HepG2 (cell line): Measurements from ENCODE around the gene HIPK4. TPM values are rescaled to one million over a fixed set of nuclear protein-coding genes. Genes with fewer than 3 reads are reported as not detected.

Source experiments
- AKAP8 ChIP-seq: sonication (generic); formaldehyde crosslinking; IDR thresholded peaks from 2 replicates; pipeline ENCODE4 v1.5.1; 2020; ENCODE audit warnings: mild to moderate bottlenecking, missing genetic modification reagents
- CAMTA2 ChIP-seq: sonication (generic); formaldehyde crosslinking; IDR thresholded peaks from 2 replicates; pipeline ENCODE4 v1.4.0; 2020; ENCODE audit warnings: mild to moderate bottlenecking, missing genetic modification reagents, borderline replicate concordance
- FOSL1 ChIP-seq: sonication (generic); formaldehyde crosslinking; IDR thresholded peaks from 2 replicates; pipeline ENCODE4 v1.9.0; 2021; ENCODE audit warnings: missing genetic modification reagents, borderline replicate concordance
- GABPA ChIP-seq, 2 experiments: IDR thresholded peaks; 2 replicates each; pipeline ENCODE4 v1.6.1; 2011 to 2016; ENCODE audit warnings: low read depth in 2 of 2, low read length in 1 of 2, missing biosample characterization in 1 of 2, missing genetic modification characterization in 1 of 2
- HDAC2 ChIP-seq: sonication (generic); formaldehyde crosslinking; IDR thresholded peaks from 2 replicates; pipeline ENCODE4 v1.4.0; 2020; ENCODE audit warnings: missing genetic modification reagents
- PAX8 ChIP-seq: sonication (generic); formaldehyde crosslinking; IDR thresholded peaks from 2 replicates; pipeline ENCODE4 v1.8.0; 2022; ENCODE audit warnings: mild to moderate bottlenecking, missing genetic modification reagents, borderline replicate concordance
- SMARCE1 ChIP-seq: fragments of 450-650 bp; IDR thresholded peaks from 2 replicates; pipeline ENCODE4 v1.6.1; 2017; ENCODE audit warnings: borderline replicate concordance
- SUZ12 ChIP-seq: fragments of 150-350 bp; IDR thresholded peaks from 2 replicates; pipeline ENCODE4 v1.6.1; 2014; ENCODE audit warnings: low read depth, low read length
- XBP1 ChIP-seq: sonication (generic); formaldehyde crosslinking; IDR thresholded peaks from 2 replicates; pipeline ENCODE4 v1.5.0; 2020; ENCODE audit warnings: missing genetic modification reagents
- ZC3H4 ChIP-seq: sonication (generic); formaldehyde crosslinking; IDR thresholded peaks from 2 replicates; pipeline ENCODE4 v1.4.0; 2020; ENCODE audit warnings: missing genetic modification reagents, borderline replicate concordance
- ZFY ChIP-seq: sonication (generic); formaldehyde crosslinking; IDR thresholded peaks from 2 replicates; pipeline ENCODE4 v1.4.0; 2020; ENCODE audit warnings: missing genetic modification reagents
- ZNF230 ChIP-seq: sonication (generic); formaldehyde crosslinking; IDR thresholded peaks from 2 replicates; pipeline ENCODE4 v1.4.0; 2020; ENCODE audit warnings: mild to moderate bottlenecking, missing genetic modification reagents
- ZNF331 ChIP-seq: sonication (generic); formaldehyde crosslinking; IDR thresholded peaks from 2 replicates; pipeline ENCODE4 v1.4.0; 2020; ENCODE audit warnings: missing genetic modification reagents
- ZNF564 ChIP-seq: sonication (generic); formaldehyde crosslinking; IDR thresholded peaks from 2 replicates; pipeline ENCODE4 v1.8.1; 2023; ENCODE audit warnings: mild to moderate bottlenecking, missing genetic modification reagents
- ZSCAN9 ChIP-seq: IDR thresholded peaks from 2 replicates; pipeline ENCODE4 v1.6.1; 2016; ENCODE audit warnings: borderline replicate concordance
- ZXDC ChIP-seq: sonication (generic); formaldehyde crosslinking; IDR thresholded peaks from 2 replicates; pipeline ENCODE4 v1.5.0; 2020; ENCODE audit warnings: mild to moderate bottlenecking, missing genetic modification reagents
- polyA plus RNA-seq, 8 experiments: library from polyadenylated mRNA; depleted of rRNA in 3 of 8; stranded (reverse) in 7 of 8; unstranded in 1 of 8; fragments of >200 nt; fragmentation: Illumina TruSeq in 4 of 8; extraction: Trizol in 4 of 8; gene quantifications; 2 replicates each; pipeline versions ENCODE4 v1.2.1 to v1.2.3, GENCODE V29; 2011 to 2016; ENCODE audit warnings: low read depth in 4 of 8, missing spikeins in 1 of 8, mixed read lengths in 1 of 8; ENCODE audit not compliant: insufficient read depth in 1 of 8
- total RNA-seq, 5 experiments: library from RNA; depleted of rRNA; stranded (reverse); fragments of >200 nt; fragmentation: Illumina TruSeq; extraction: Trizol; gene quantifications; 2 replicates each; pipeline ENCODE4 v1.2.3, GENCODE V29; 2016; ENCODE audit warnings: low read depth in 1 of 5
- TF ChIP-seq, protein P1 (sequence below): sonication (generic); formaldehyde crosslinking; IDR thresholded peaks from 2 replicates; pipeline ENCODE4 v1.4.0; 2020; ENCODE audit warnings: mild to moderate bottlenecking, missing genetic modification reagents
- TF ChIP-seq, protein P2 (sequence below): sonication (generic); formaldehyde crosslinking; IDR thresholded peaks from 2 replicates; pipeline ENCODE4 v1.8.0; 2022; ENCODE audit warnings: missing genetic modification reagents, mild to moderate bottlenecking, inconsistent platforms, borderline replicate concordance

Gene HIPK4
- total and polyA plus RNA-seq, 2 of the 13 experiments (the other 11 are each of a cell fraction or from before 2014, with no cell fraction given) = 0.03 TPM; not detected in 1

DNA sequence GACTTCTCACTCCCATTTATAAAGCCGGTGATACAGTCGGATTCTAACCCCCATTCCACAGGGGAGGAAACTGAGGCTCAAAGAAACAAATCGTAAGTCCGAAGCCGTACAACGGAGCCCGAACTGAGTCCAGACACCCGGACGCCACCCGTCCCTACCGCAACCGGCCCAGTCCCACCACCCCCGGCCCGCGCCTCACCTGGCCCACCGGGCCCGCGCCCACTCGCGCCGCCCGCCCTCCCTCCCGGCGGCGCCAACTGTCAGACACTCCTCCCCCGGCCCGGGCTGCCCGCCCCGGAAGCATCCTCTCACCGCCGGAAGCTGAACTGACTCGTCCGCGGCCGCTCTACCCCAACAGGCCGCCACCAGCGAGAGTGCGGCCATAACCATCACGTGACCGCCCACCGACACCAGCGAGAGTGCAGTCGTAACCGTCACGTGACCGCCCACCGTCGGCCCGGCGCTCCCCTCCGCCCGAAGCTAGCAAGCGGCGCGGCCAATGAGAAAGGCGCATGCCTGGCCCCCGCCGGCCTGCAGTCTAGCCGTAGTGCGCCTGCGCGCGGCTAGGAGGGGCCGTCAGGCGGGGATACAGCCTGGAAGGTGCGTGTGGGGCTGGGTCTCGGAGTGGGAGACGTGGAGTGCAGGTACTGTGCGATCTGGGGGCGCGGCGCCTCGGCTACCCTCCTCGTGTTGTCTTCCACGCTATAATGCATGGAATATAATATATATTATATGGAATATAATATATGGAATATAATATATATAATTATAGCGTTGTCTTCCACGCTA is 41.7 kb downstream of the HIPK4 start, which contains the start of the genes C19orf47 and PLD3 (continued):
- TF ChIP-seq ZNF331 (CRISPR knock-in tag) = peak; percentile 54; the same call in 1 of the 2 replicates
- TF ChIP-seq XBP1 (CRISPR knock-in tag) = no peak
- peak; percentile 64 for TF ChIP-seq HDAC2 (CRISPR knock-in tag)
- TF ChIP-seq SMARCE1 = no peak
- no peak for TF ChIP-seq ZNF564 (CRISPR knock-in tag)
- TF ChIP-seq FOSL1 (CRISPR knock-in tag) = no peak
- 0 out of 2 replicates have a peak, but pooled peaks have one; percentile 21 for TF ChIP-seq ZXDC
- TF ChIP-seq ZFY (CRISPR knock-in tag) = peak; percentile 69; the same call in 1 of the 2 replicates
- TF ChIP-seq GABPA (IDR thresholded peaks at IDR 0.05; ENCODE audit: low read depth, low read length) = peak; percentile 98
- peak; percentile 95 for TF ChIP-seq GABPA (CRISPR knock-in tag; IDR thresholded peaks at IDR 0.05; ENCODE audit: low read depth)
- TF ChIP-seq ZC3H4 = no peak
- no peak; the same call in 1 of the 2 replicates for TF ChIP-seq AKAP8 (CRISPR knock-in tag)
- TF ChIP-seq, protein P1, sequence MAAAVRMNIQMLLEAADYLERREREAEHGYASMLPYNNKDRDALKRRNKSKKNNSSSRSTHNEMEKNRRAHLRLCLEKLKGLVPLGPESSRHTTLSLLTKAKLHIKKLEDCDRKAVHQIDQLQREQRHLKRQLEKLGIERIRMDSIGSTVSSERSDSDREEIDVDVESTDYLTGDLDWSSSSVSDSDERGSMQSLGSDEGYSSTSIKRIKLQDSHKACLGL = no peak
- TF ChIP-seq CAMTA2 (CRISPR knock-in tag) = no peak
- TF ChIP-seq, protein P2, sequence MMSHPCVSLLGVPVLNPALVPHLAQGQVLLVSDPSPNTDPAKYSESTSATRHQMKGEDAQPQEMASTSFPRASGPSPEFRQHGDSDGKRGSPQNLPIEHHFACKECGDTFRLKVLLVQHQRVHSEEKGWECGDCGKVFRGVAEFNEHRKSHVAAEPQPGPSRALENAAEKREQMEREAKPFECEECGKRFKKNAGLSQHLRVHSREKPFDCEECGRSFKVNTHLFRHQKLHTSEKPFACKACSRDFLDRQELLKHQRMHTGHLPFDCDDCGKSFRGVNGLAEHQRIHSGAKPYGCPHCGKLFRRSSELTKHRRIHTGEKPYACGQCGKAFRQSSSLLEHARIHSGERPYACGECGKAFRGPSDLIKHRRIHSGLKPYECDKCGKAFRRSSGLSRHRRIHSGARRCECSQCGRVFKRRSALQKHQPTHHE = no peak
- TF ChIP-seq SUZ12 = no peak
- TF ChIP-seq ZSCAN9 (CRISPR knock-in tag) = no peak
- no peak for TF ChIP-seq ZNF230
- no peak for TF ChIP-seq PAX8 (CRISPR knock-in tag)
